Vagina (tissue), 2 donors: Measurements from ENCODE around the gene PCA3.

Experiments
- CTCF ChIP-seq, 3 experiments: fragments of 450-650 bp in 2 of 3; fragments of 200-600 bp in 1 of 3; sonication (generic) in 1 of 3; IDR thresholded peaks; one replicate each; pipeline ENCODE4 v1.5.1; 2017 to 2019; ENCODE audit warnings: antibody characterized with exemption in 3 of 3, mild to moderate bottlenecking in 2 of 3, moderate library complexity in 2 of 3
- POLR2A ChIP-seq, 2 donors: fragments of 450-650 bp; IDR thresholded peaks; one replicate each; pipeline ENCODE4 v1.6.1; 2017; ENCODE audit warnings: antibody characterized with exemption in 2 of 2, mild to moderate bottlenecking in 2 of 2, moderate library complexity in 2 of 2

DNA sequence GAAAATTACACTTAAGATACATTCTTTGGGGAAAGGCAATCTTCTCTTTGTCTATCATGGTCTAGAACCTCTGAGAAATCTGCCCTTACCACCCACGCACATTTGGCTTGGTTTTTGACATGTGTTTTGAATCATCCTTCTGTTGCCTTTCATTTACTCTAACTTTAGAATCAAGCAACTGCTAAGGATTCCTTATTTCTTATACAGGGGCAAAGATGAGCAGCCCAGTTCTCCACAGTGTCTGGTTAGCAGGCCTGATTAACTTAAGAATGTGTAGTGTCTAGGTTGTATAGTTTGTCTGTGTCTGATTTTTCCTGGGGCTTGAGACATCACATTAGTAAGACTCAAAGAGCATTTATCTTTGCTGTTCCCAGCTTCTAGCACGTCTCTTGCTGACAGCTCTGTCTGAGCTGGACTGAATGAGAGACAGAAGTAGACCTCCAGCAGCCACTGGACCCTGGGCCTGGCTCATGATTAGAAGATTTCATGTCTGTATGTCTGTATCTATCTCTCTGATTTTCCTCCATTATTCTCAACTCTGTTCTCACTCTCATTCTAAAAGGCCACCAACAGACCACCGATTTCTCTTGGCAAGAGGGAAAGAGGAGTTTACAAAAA lies 31.8 kb upstream of the PCA3 start:
- TF ChIP-seq CTCF (IDR thresholded peaks at IDR 0.05) (no peak), POLR2A (IDR thresholded peaks at IDR 0.05) (no peak)
